Hematopoietic multipotent progenitor cell treated with erythropoietin and hydrocortisone succinate and interleukin-3 and kit ligand, for 15 days (in vitro differentiated cells): Measurements from ENCODE around the gene ZNF598.
"Not testable (repeated sequence)": the region's sequence is repeated elsewhere in the genome, so short reads cannot be mapped to it uniquely, and the experiment has no call there.

ENCODE experiments used
- DNase-seq: peaks from one replicate; pipeline ENCODE4 v3.0.0-alpha.2; 2015; ENCODE audit warnings: low spot score

The ZNF598 gene

GRCh38 chr16:2040041-2040786 is 30.6 kb upstream of the ZNF598 start:
- no peak for DNase-seq

GRCh38 chr16:2039274-2040031 is 29.8 kb upstream of the ZNF598 start:
- DNase-seq = no peak

- no peak for DNase-seq
These were observed 29.0 kb upstream of the ZNF598 start for GRCh38 chr16:2038382-2039231.

GRCh38 chr16:2037647-2038381 is 28.2 kb upstream of the ZNF598 start:
- DNase-seq = no peak

GRCh38 chr16:2037115-2037514 is 27.5 kb upstream of the ZNF598 start:
- DNase-seq = no peak

- DNase-seq = no peak
These were observed 26.8 kb upstream of the ZNF598 start for GRCh38 chr16:2036200-2036966.

- DNase-seq = no peak
These were observed 26.0 kb upstream of the ZNF598 start for GRCh38 chr16:2035431-2036199.

- DNase-seq = no peak
These were observed 25.2 kb upstream of the ZNF598 start for GRCh38 chr16:2034696-2035430.

- not testable (repeated sequence) for DNase-seq
These were observed 24.5 kb upstream of the ZNF598 start for GRCh38 chr16:2033909-2034695.

GRCh38 chr16:2033057-2033908 is 23.7 kb upstream of the ZNF598 start:
- no peak for DNase-seq

GRCh38 chr16:2032285-2033056 is 22.9 kb upstream of the ZNF598 start:
- no peak for DNase-seq

GRCh38 chr16:2031081-2031577 is 21.5 kb upstream of the ZNF598 start:
- DNase-seq = no peak

- no peak for DNase-seq
These were observed 20.4 kb upstream of the ZNF598 start for GRCh38 chr16:2030036-2030435.

- DNase-seq = no peak
These were observed 19.7 kb upstream of the ZNF598 start for GRCh38 chr16:2029350-2029749.

GRCh38 chr16:2028620-2029220 is 19.1 kb upstream of the ZNF598 start:
- DNase-seq = no peak

- DNase-seq = no peak
These were observed 18.5 kb upstream of the ZNF598 start for GRCh38 chr16:2028146-2028545.
